Esophagus muscularis mucosa (tissue), 4 donors: ENCODE results near the gene CMTR1. TPM values are rescaled to one million over a fixed set of nuclear protein-coding genes. Genes with fewer than 3 reads are reported as not detected.

Source experiments
- DNase-seq: peaks from one replicate; pipeline ENCODE4 v3.0.0-alpha.2; 2017; ENCODE audit errors: extremely low spot score
- H3K27ac ChIP-seq, 4 donors: fragments of 200-600 bp; sonication (generic); replicated peaks in 1 of 4; 1 replicate in 3 of 4; 2 replicates in 1 of 4; pipeline ENCODE4 v1.5.1; 2016 to 2019; ENCODE audit warnings: mild to moderate bottlenecking in 1 of 4
- H3K27me3 ChIP-seq, 4 donors: fragments of 200-600 bp; sonication (generic); one replicate each; pipeline versions ENCODE4 v1.5.1 to v1.6.0; 2016 to 2019
- H3K36me3 ChIP-seq, 4 donors: fragments of 200-600 bp; sonication (generic); one replicate each; pipeline ENCODE4 v1.5.1; 2016 to 2019
- H3K4me1 ChIP-seq, 4 donors: fragments of 200-600 bp; sonication (generic); one replicate each; pipeline ENCODE4 v1.5.1; 2016 to 2019
- H3K4me3 ChIP-seq, 4 donors: fragments of 200-600 bp; sonication (generic); 1 replicate in 2 of 4; 2 replicates in 2 of 4; pipeline ENCODE4 v1.5.1; 2016 to 2019; ENCODE audit warnings: mild to moderate bottlenecking in 4 of 4, moderate library complexity in 1 of 4
- H3K9me3 ChIP-seq, 4 donors: fragments of 200-600 bp; sonication (generic); 1 replicate in 3 of 4; 2 replicates in 1 of 4; pipeline ENCODE4 v1.5.1; 2016 to 2019
- EP300 ChIP-seq: sonication (generic); formaldehyde crosslinking; IDR thresholded peaks from one replicate; pipeline ENCODE4 v1.6.1; 2017; ENCODE audit warnings: antibody characterized with exemption
- POLR2A ChIP-seq: fragments of 450-650 bp; IDR thresholded peaks from one replicate; pipeline ENCODE4 v1.6.1; 2017; ENCODE audit warnings: antibody characterized with exemption, moderate library complexity, mild to moderate bottlenecking, low read depth
- POLR2AphosphoS5 ChIP-seq, 2 donors: sonication (generic); formaldehyde crosslinking; IDR thresholded peaks; one replicate each; pipeline ENCODE4 v1.6.1; 2017; ENCODE audit warnings: antibody characterized with exemption in 2 of 2
- WGBS: methylation state at CpG from one replicate; pipeline ENCODE4 v1.1.5; 2018; 5-methylcytosine and 5-hydroxymethylcytosine counted together
- intact Hi-C: fragments of 100-400 bp; cut with DNase I; formaldehyde crosslinking; loops from one replicate; pipeline ENCODE4 v1.15.1; 2023
- total RNA-seq, 4 donors: library from RNA; depleted of rRNA; stranded (reverse); fragments of >200 nt; gene quantifications; one replicate each; pipeline versions ENCODE4 v1.1.0 to v1.2.1, GENCODE V29; 2016
- TF ChIP-seq, protein P1 (sequence below), 3 experiments: fragments of 200-600 bp in 2 of 3; fragments of 450-650 bp in 1 of 3; sonication (generic) in 2 of 3; IDR thresholded peaks; one replicate each; pipeline ENCODE4 v1.5.1; 2017 to 2019; ENCODE audit warnings: antibody characterized with exemption in 3 of 3, mild to moderate bottlenecking in 2 of 3, moderate library complexity in 1 of 3

Gene CMTR1
- total RNA-seq, 4 donors from 2014 or later: 32.3 to 44.5 (median 35.9) TPM

DNA sequence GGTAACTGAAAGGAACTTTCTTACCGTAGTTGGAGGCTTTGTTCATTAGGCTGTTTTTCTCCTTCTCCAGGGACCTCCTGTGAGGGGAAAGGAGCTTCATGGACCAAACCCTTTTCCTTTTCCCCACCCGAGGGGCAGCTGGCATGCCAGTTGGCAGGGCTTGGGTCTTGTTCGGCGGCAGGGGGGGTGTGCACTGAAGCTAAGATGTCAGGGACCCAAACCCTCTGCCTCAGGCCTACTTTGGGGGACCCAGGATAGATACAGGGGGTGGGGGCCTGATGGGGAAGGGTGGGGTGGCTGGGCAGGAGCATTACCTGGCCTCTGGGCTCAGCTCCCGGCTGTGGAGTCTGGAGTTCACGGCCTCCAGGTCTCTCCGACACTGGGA, 51.8 kb downstream of the CMTR1 start:
- Histone ChIP-seq H3K27me3 (no peaks in the 10 kb centered on the region), H3K9me3 (no peaks in the 10 kb centered on the region), H3K27ac (no peak overlapping the region), H3K4me3 (no peak overlapping the region), H3K4me1 (peaks cover 0 to 19% (median 11%) of the 10 kb centered on the region in 4 donors), H3K36me3 (peaks cover 20 to 72% (median 43%) of the 10 kb centered on the region in 4 donors)
- TF ChIP-seq POLR2A (no peak), POLR2AphosphoS5 (IDR thresholded peaks at IDR 0.05) (no peak), EP300 (no peak)
- TF ChIP-seq, protein P1, sequence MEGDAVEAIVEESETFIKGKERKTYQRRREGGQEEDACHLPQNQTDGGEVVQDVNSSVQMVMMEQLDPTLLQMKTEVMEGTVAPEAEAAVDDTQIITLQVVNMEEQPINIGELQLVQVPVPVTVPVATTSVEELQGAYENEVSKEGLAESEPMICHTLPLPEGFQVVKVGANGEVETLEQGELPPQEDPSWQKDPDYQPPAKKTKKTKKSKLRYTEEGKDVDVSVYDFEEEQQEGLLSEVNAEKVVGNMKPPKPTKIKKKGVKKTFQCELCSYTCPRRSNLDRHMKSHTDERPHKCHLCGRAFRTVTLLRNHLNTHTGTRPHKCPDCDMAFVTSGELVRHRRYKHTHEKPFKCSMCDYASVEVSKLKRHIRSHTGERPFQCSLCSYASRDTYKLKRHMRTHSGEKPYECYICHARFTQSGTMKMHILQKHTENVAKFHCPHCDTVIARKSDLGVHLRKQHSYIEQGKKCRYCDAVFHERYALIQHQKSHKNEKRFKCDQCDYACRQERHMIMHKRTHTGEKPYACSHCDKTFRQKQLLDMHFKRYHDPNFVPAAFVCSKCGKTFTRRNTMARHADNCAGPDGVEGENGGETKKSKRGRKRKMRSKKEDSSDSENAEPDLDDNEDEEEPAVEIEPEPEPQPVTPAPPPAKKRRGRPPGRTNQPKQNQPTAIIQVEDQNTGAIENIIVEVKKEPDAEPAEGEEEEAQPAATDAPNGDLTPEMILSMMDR (IDR thresholded peaks at IDR 0.05): no peak
- 100% methylated on average over 3 of the region's 7 CpGs for WGBS
- DNase-seq: no peak
- intact Hi-C loops: loop anchor here (2.0 kb wide), 1 partner anchor 206 kb away; no protein-coding TSS in a partner anchor

DNA sequence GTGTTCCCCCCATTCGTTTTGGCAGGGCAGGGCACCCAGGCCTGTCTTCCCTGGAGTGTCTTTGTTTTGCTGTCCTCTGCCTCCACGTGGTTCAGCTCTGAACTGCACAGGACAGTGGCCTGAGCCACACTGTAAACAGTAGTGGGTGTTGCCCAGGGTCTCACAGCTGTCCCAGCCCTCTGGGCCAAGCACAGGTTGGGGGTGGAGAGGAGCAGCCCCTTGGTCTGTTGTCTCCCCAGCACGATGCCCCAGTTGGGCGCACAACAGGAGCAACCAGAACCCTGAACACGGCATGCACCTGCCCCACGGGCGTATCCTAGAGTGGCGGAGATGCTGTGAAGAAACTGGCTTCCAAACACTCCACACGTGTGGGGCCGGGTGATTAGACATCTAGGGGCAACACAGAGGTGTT, 52.3 kb downstream of the CMTR1 start:
- H3K4me1 ChIP-seq: peaks cover 0 to 24% (median 16%) of the 10 kb centered on the region in 4 donors
- no peak for DNase-seq
- H3K9me3 ChIP-seq: no peaks in the 10 kb centered on the region
- H3K27ac ChIP-seq: no peak overlapping the region
- H3K27me3 ChIP-seq: no peaks in the 10 kb centered on the region
- intact Hi-C loops: loop anchor here (2.0 kb wide), 1 partner anchor 206 kb away; no protein-coding TSS in a partner anchor
- H3K4me3 ChIP-seq: no peak overlapping the region
- peaks cover 15 to 66% (median 38%) of the 10 kb centered on the region in 4 donors for H3K36me3 ChIP-seq
- 62% methylated on average over 7 of the region's 10 CpGs for WGBS
- TF ChIP-seq POLR2AphosphoS5 (IDR thresholded peaks at IDR 0.05) (no peak), EP300 (no peak), POLR2A (no peak)
- TF ChIP-seq, protein P1 (IDR thresholded peaks at IDR 0.05): no peak

DNA sequence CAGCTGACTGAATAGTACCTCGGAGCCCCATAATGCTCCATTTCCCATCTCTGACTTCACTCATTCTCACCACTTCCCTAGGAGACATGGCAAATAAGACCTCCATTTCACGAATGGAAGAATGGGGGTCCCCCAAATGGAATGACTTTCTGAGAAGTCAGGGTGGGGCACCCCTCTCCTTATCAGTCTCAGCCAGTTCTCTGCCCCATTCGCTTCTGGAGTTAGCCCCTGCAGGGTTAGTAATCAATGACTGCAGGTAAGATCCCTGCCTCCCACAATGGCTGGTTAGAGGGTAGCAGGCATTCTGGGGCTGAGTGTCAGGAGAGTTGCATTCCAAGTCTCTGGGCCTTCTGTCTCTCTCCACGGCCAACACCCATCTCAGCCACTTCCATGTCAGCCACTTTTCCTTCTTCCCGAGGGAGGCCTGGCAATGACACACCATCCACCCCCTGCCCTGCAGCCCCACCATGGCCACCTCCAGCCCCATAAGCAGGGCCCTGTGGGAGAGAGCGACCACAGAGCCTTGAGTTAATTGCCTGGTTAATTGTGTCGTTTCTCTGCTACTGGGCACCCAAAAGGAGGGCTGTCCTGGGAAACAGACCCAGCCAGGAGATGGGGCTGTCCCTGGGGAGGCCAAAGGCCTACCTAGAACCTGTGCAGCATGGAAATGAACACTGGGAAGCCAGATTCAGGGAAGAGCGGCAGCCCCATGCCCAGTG, 53.3 kb downstream of the CMTR1 start:
- TF ChIP-seq POLR2A (no peak), EP300 (no peak), POLR2AphosphoS5 (IDR thresholded peaks at IDR 0.05) (no peak)
- TF ChIP-seq, protein P1 (IDR thresholded peaks at IDR 0.05): no peak
- intact Hi-C loops: no loop called here
- Histone ChIP-seq H3K4me1 (peaks cover 0 to 27% (median 20%) of the 10 kb centered on the region in 4 donors), H3K27ac (no peak overlapping the region), H3K9me3 (no peaks in the 10 kb centered on the region), H3K27me3 (no peaks in the 10 kb centered on the region), H3K4me3 (no peak overlapping the region), H3K36me3 (peaks cover 7 to 57% (median 29%) of the 10 kb centered on the region in 4 donors)
- no peak for DNase-seq
- 87% methylated on average over 5 of the region's 8 CpGs for WGBS

DNA sequence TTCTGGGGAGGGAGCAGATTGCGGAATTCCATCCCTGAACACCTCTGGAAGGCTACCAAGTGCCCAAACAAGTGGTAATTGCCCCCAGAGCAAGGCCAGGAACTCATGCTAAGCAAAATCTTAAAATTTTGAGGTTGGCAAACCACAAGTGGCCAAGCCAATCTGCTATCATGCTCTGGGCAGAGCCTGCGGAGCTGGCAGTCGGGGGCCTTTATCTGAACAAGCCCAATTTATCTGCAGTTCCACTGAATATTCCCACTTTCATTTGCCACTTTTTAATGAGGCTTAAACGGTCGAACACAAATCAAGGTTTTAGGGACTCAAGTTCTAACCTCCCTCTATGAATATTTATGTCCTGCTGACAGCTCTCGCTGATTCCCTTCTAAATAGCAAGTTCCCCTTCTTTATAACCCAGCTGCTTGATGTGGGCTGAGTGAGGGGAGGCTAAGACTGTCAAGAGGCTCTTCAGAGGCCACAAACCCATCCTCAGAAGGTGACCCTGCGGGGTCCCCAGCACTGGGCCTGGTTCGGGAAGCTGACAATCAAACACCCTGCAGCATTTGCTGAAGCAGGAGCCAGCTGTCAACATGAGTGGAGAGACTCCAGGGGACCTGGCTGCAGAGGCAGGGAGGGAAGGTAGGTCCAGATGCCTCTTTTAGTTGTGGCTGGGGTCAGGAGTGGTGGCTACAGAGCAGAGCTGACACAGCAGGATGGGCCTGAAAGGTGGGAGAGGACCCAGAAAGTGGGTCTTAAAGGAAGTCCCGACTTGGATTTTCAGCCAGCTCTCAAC, 54.8 kb downstream of the CMTR1 start:
- no peaks in the 10 kb centered on the region for H3K27me3 ChIP-seq
- DNase-seq: no peak
- H3K4me3 ChIP-seq: no peak overlapping the region
- TF ChIP-seq EP300 (no peak), POLR2AphosphoS5 (IDR thresholded peaks at IDR 0.05) (no peak), POLR2A (no peak)
- TF ChIP-seq, protein P1 (IDR thresholded peaks at IDR 0.05): no peak
- H3K4me1 ChIP-seq: peaks cover 10 to 40% (median 27%) of the 10 kb centered on the region in 4 donors
- H3K9me3 ChIP-seq: no peaks in the 10 kb centered on the region
- intact Hi-C loops: no loop called here
- H3K36me3 ChIP-seq: peaks cover 2 to 42% (median 14%) of the 10 kb centered on the region in 4 donors
- 85% methylated on average over 7 of the region's 9 CpGs for WGBS
- no peak overlapping the region for H3K27ac ChIP-seq
